A673 (cell line): ENCODE data around the gene RNF144B. TPM values are rescaled to one million over a fixed set of nuclear protein-coding genes. Genes with fewer than 3 reads are reported as not detected.

Experiments
- BruUV-seq: library from RNA; stranded (reverse); fragments of 400-500 nt; replicated peaks from 2 replicates; lab custom pipeline; 2021; lab: Mats Ljungman, UMichigan
- CTCF ChIA-PET: fragments of 300-600 bp; sonication (Branson Sonifier 250); formaldehyde crosslinking; loops from one replicate; lab custom pipeline; 2022; ENCODE audit warnings: antibody characterized with exemption; lab: Charles Lee
- POLR2A ChIA-PET: fragments of 300-600 bp; sonication (Branson Sonifier 250); formaldehyde crosslinking; loops from one replicate; lab custom pipeline; 2022; ENCODE audit warnings: antibody characterized with exemption; ENCODE audit not compliant: low non-redundant PET; lab: Charles Lee
- DNase-seq: peaks from one replicate; pipeline ENCODE4 v3.0.0-alpha.2; 2015; ENCODE audit warnings: low spot score
- H3K27ac ChIP-seq: fragments of 200-600 bp; sonication (generic); 2 replicates; pipeline ENCODE4 v1.5.1; 2016; ENCODE audit warnings: mixed run types, low read depth, mild to moderate bottlenecking, mixed read lengths, antibody characterized with exemption, low read length; ENCODE audit not compliant: poor library complexity, severe bottlenecking
- H3K27me3 ChIP-seq: fragments of 200-600 bp; sonication (generic); replicated peaks from 2 replicates; pipeline ENCODE4 v1.6.1; 2017; ENCODE audit warnings: mixed run types, low read depth, mild to moderate bottlenecking, mixed read lengths, antibody characterized with exemption, low read length; ENCODE audit not compliant: insufficient read depth, poor library complexity
- H3K36me3 ChIP-seq: fragments of 200-600 bp; sonication (generic); 2 replicates; pipeline ENCODE4 v1.6.1; 2016; ENCODE audit warnings: mixed run types, mild to moderate bottlenecking, mixed read lengths, antibody characterized with exemption, low read length; ENCODE audit not compliant: insufficient read depth, poor library complexity, severe bottlenecking
- H3K4me1 ChIP-seq: fragments of 200-600 bp; sonication (generic); 2 replicates; pipeline ENCODE4 v1.6.1; 2017; ENCODE audit warnings: mixed run types, mild to moderate bottlenecking, mixed read lengths, antibody characterized with exemption, low read length; ENCODE audit not compliant: insufficient read depth, poor library complexity, severe bottlenecking
- H3K4me3 ChIP-seq: fragments of 200-600 bp; sonication (generic); 2 replicates; pipeline ENCODE4 v1.5.1; 2016; ENCODE audit warnings: low read depth, mixed run types, mild to moderate bottlenecking, mixed read lengths, low read length; ENCODE audit not compliant: poor library complexity, severe bottlenecking
- H3K9me3 ChIP-seq: fragments of 200-600 bp; sonication (generic); 2 replicates; pipeline ENCODE4 v1.6.1; 2016; ENCODE audit warnings: mixed run types, low read depth, mild to moderate bottlenecking, mixed read lengths, antibody characterized with exemption, low read length; ENCODE audit not compliant: poor library complexity, severe bottlenecking
- CTCF ChIP-seq: fragments of 300-800, 200-600 bp; sonication (generic); conservative IDR thresholded peaks from 2 replicates; pipeline ENCODE4 v1.5.1; 2017; ENCODE audit warnings: low read depth, mild to moderate bottlenecking, antibody characterized with exemption, low read length, moderate library complexity, mixed read lengths
- EZH2 ChIP-seq: fragments of 200-600 bp; sonication (generic); IDR thresholded peaks from 2 replicates; pipeline ENCODE4 v1.6.1; 2017; ENCODE audit warnings: borderline replicate concordance, low read depth, mild to moderate bottlenecking, mixed read lengths, antibody characterized with exemption, low read length; ENCODE audit not compliant: poor library complexity, severe bottlenecking
- intact Hi-C: fragments of 100-400 bp; cut with micrococcal nuclease; formaldehyde crosslinking; loops from one replicate; pipeline ENCODE4 v1.10.0; 2022; ENCODE audit not compliant: unreplicated experiment
- total RNA-seq: library from RNA; stranded (reverse); gene quantifications from 2 replicates; pipeline ENCODE4 v1.2.3, GENCODE V29; 2021

RNF144B gene
- total RNA-seq, 1 experiment from 2014 or later: 0.82 TPM

GRCh38 chr6:18388942-18389341, 1.8 kb downstream of the RNF144B start:
- TF ChIP-seq EZH2 (no peak), CTCF (no peak)
- Histone ChIP-seq H3K9me3 (no peaks in the 10 kb centered on the region), H3K4me3 (no peak overlapping the region), H3K27ac (no peak overlapping the region), H3K4me1 (no peaks in the 10 kb centered on the region), H3K36me3 (no peaks in the 10 kb centered on the region), H3K27me3 (no peaks in the 10 kb centered on the region)
- BruUV-seq: no TSS peak
- intact Hi-C loops: no loop called here
- ChIA-PET POLR2A (no interaction called here), CTCF (no interaction called here)
- DNase-seq: no peak

GRCh38 chr6:18389479-18389878, 2.3 kb downstream of the RNF144B start:
- intact Hi-C loops: no loop called here
- Histone ChIP-seq H3K27me3 (no peaks in the 10 kb centered on the region), H3K9me3 (no peaks in the 10 kb centered on the region), H3K36me3 (no peaks in the 10 kb centered on the region), H3K4me1 (no peaks in the 10 kb centered on the region), H3K27ac (no peak overlapping the region), H3K4me3 (no peak overlapping the region)
- ChIA-PET POLR2A (no interaction called here), CTCF (no interaction called here)
- no TSS peak for BruUV-seq
- no peak for DNase-seq
- TF ChIP-seq CTCF: no peak
- TF ChIP-seq EZH2: no peak

GRCh38 chr6:18390476-18390875, 3.3 kb downstream of the RNF144B start:
- DNase-seq: no peak
- H3K4me1 ChIP-seq: no peaks in the 10 kb centered on the region
- H3K27ac ChIP-seq: no peak overlapping the region
- CTCF ChIA-PET: no interaction called here
- no peak overlapping the region for H3K4me3 ChIP-seq
- no TSS peak for BruUV-seq
- H3K27me3 ChIP-seq: no peaks in the 10 kb centered on the region
- POLR2A ChIA-PET: no interaction called here
- TF ChIP-seq EZH2 (no peak), CTCF (no peak)
- intact Hi-C loops: no loop called here
- no peaks in the 10 kb centered on the region for H3K36me3 ChIP-seq
- H3K9me3 ChIP-seq: no peaks in the 10 kb centered on the region
